Stimulated activated CD8-positive, alpha-beta memory T cell treated with anti-CD3 and anti-CD28 coated beads, Interleukin-12 subunit alpha, Interleukin-12 subunit beta, amount 100 ng/mL, for 24 hours (primary cell): Measurements from ENCODE around the gene FEV.

Experiments used
- DNase-seq: peaks from one replicate; pipeline ENCODE4 v3.0.0-alpha.2; 2020; ENCODE audit errors: extremely low read depth

Gene FEV

DNA sequence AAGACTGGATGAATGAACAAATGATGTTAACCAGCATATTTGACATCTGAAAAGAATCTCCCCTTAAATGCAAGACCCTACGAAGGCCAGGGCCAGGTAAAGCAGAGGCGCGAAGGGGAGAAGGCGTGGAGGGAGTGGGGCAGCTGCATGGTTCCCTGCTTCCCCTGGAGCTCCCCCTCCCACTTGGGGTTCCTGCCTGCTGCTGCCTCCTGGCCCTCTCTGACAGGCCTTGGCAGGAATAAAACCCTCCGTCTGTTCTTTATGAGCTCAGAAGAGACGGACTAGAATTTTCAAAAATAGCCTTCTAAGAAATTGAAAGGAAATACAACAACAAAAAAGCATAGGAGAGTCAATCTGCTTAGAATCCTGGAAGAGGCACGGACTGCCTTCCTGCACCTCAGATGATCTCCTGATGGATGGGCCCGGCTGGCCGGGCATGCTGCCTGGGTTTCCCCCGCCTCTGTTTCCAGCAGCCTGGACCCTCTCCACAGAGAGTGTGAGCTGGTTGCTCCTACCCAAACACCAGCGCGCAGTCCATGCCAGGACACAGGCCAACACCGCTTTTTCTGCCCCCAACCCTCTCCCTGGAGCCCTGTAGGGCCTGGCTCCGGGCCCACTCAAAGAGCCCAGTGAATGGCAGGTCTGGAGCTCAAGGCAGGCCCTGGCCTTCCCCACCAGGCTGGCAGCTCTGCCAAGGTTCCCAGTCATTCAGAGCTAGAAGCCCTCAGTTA, 32.4 kb upstream of the FEV start:
- no peak for DNase-seq

- no peak for DNase-seq
Measured at GRCh38 chr2:219016721-219017120, 31.7 kb upstream of the FEV start.

DNA sequence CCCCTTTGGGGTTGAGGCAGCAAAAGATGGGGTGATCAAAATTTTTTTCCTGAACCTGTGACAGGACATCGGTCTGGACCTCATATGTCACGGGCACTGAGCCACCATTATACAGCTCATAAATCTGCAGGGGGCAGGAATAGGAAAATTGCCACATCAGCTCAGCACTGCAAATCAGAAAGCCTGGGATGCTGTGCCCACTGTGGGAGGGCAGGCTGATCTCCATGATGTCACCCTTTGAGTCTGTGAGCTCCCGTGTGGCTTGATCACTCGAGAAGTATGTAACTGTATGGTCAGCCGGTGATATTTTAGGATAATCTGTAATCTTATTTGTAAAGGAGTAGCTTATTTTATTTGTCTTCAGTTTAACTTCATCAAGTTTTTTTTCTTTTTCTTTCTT, 25.9 kb upstream of the FEV start:
- DNase-seq = no peak

DNA sequence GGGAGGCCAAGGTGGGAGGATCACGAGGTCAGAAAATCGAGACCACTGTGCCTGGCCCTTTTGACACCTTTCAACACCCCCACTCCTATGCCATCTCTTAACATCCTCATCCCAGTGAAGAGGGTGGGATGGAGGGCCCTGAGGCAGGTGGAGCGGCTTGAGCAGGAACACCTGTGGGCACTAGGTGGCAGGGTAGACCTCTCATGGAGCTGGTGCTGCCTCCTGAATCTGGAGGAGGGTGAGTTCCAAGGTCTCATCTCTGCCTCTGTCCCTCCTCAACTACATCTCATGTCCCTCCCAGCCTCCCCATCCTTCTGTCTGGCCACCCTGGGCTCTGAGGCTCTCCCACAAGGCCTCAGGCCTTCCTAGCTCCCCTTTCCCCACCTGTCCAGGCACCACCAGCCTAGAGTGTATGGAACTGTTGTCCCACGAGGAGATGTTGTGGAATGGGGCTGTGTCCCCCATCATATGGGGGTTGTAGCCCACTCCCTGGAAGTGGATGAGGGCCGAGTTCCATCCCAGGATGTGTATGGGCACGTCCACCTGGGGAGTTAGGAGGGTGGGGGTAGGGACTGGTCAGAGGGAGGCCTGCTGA, 25.3 kb upstream of the FEV start:
- no peak for DNase-seq

DNA sequence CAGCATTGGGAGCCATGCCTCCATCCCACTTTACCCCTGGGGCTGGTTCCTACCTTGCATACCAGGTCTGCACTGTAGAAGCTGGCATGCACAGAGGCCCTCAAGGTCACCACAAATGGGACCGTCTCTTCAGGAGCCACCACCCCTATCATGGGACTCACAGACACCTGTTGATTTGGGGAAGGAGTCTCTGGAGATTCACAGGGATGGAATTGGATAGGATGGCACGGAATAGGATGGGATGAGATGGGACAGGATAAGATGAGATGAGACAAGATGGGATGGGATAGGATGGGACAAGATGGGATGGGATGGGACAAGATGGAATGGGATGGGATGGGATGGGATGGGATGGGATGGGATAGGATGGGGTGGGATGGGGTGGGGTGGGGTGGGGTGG, 24.3 kb upstream of the FEV start:
- no peak for DNase-seq

- no peak for DNase-seq
Measured at GRCh38 chr2:219003979-219004378, 19.0 kb upstream of the FEV start.

DNA sequence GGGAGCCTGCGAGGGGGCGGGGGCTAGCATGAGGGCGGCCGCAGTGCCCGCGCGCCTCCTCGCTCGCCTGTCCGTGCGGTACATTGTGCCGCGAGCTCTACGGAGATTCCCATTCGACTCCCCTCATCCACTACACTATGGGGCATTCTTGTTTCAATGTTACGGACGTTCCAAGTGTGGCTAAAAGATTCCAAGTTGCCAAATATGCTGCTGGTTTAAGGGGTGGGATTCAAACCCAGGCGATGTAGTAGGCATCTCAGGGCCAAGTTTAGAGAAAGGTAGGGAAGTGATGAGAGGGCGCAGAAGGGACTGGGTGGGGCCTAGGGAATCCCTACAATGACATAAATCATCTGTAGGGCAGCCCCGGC, 18.3 kb upstream of the FEV start:
- no peak for DNase-seq

DNA sequence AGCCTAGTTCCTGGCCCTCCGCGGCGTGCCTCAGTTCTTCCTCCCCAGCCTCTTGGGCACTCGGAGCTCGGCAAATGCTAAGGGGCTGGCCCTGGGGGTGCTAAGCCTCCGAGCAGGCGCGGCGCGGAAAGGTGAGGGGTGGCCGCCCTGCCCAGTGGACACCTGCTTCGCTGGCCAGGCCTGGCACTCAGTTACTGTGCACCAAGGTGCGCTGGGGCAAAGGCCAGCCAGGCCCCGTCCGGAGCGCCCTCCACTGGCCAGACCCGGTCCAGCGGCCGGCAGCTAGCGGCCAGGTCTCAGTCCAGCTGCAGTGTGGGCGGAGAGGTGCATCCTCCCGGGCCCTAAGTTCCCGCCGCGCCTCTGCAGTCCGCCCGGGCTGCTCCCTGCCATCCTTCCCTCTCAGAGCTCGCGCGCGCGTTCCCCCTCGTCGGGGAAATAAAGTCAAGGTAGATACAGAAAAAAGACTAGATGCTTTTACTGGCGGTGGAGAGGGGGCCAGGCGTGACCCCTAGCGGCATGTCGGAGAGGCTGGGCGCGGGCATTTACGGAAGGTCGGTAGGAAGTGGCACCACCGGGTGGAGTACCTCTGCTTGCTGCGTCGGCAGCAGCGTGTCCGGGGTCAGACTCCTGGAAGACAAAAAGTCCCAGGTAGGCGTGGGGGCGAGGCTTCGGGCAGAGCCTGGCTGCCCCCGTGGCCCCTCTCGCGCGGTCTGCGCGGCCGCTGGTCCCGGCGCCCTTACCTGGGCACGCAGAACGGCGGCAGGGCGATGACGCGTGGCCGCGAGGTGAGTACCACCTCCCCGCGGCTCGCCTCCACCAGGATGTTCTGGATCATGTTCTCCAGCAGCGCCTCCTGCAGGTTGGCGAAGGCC, 17.6 kb upstream of the FEV start:
- no peak for DNase-seq

DNA sequence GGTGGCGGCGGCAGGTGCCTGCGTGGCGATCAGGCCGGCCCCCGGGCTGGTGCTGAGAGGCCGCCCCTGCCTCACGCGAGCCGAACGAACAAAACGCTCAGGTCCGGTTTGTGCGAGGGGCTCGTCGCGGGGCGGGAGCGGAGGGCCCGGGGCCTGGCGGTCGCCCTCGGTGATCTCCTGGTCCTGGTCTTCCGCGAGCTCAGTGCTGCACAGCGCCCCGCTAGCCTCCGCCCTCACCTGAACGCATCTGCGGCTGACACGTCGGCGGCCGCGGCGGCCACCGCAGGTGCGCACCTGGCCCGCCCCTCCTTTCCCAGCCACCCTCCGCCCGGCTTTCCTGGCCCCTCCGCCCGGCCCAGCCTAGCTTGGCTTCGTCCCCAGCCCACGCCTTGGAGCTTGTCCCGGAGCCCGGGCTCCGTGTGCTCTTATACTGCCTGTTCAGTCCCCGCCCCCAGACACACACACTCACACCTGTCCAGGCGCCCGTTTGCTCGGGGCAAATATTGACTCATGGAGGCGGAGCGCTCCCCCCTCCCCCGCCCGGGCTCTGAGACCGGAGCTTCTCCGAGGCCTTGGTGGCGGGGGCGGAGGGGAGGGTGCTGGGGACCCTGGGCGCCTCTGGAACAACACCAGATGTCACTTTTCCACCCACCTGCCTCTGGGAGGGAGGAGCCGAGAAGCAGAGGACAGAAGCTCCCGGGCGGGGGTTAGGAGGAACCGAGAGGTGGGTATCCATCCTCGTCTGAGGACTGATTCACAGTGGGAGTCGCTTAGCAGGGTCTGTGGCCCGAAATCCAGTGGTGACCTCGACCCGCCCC, 16.8 kb upstream of the FEV start:
- no peak for DNase-seq

GRCh38 chr2:219001100-219001576, 16.2 kb upstream of the FEV start:
- no peak for DNase-seq

DNA sequence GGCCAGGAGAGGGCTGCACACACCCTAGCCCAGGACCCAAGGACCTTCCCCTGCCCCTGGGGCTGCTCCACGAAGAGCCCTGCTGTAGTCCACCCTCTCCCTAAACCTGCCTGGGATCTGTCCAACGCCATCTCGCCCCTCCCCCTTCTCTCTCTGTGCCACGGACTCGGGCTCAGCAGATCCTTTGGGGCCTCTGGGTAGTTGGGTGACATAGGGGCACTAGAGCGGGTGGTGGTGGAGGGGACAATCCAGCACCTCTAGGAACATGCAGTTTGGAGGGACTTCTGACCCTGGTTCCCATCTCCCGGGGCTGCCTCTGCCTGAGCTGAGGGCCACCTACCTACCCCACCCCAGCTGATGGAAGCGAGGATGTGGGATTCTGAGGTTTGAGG, 15.6 kb upstream of the FEV start:
- no peak for DNase-seq

DNA sequence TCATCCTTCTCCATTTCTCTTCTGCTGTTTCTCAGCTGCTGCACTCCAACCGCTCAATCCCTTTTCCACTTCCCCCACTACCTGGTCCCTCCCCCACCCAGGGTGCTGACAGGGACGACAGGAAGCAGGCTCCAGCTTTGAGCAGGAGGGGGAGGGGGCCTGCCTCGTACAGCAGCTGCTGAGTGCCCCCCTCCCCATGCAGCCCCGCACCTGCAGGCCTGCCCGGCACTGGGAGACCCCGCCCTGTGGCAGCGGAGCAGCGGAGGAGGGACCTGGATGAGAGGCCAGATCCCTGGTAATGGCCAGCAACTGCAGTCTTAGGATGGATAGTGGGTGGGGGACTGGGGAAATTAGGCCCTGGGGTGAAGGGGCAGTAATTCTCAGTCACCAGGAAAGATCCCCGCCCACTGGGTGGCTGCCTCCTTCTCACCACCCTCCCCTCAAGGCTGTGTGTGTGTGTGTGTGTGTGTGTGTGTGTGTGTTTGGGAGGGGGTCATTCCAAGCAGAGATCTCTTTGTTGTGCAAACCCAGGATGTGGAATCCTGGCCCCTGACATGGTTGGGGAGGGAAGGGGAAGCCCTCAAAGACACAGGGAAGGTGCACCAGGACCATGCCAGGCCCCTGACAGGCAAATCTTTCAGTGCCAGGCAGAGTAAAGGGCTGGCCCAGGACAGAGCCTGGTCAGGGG, 15.0 kb upstream of the FEV start:
- DNase-seq = no peak

DNA sequence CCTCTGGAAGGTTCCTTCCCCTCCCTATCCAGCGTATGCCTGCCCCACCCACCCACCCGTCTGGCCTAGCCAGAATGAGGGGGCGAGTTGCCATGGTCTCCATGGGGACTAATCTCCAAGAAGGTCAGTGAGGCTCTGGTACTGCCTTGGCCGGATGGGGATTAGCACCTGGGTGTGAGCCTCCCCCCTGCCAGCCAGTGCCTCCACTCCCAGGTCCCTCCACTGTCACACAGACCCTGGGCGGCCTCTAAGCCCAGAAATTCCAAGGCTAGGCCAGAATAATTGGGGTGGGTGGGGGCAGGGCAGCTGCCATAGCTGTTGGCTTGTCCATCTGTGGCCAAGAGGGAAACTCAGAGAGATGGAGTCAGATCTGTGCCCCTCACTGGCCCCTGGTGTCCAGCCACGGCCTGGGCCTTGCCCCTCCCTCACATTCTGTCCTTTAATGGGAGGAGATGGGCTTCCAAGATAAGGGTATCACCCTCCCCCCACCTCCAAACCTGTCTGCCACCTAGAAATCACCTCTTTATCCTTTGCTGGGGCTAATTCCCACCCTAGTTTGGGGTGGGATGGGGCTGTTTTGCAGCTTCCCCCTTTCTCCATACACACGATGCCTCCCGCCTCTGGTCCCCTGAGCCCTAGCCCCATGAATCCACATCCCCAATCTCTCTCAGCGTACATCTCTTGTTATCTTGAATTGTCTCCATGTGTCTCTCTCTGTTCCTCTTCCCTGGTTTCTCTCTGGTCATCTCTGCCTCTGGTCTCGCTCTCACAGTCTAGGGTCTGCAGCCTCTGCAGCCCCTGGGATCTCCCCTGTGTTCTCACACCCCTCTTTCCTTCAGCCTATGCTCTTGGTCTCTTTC, 14.3 kb upstream of the FEV start:
- DNase-seq = no peak

DNA sequence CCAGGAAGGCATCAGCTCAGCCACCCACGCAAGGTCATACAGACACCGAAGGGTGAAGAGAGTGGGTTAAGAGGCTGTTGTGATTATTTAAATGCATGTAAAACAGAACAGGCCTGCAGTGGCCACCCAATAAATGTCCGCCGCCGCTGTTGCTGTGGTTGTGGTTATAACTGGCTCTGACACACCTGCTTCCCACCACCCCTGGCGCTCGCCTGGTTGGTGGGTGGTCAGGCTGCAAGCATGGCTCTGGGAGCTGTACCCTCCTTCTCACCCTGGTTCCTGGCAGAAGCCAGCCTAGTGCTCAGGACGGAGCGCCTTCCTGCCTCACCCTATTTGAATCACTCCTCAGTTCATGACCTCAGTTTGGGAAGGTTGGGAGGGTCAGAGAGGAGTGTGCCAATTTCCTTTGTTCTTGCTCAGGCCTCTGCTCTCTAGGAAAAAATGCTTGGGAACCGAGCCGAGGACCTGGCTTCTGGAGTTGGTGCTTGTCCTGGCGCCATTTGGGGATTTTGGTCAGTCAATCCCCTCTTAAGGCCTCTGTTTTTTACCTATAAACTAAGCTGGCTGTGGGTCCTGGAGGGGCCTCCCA, 13.5 kb upstream of the FEV start:
- DNase-seq = no peak

GRCh38 chr2:218997731-218998130, 12.7 kb upstream of the FEV start:
- no peak for DNase-seq

GRCh38 chr2:218996937-218997336, 12.0 kb upstream of the FEV start:
- no peak for DNase-seq

- DNase-seq = peak; percentile 55
Measured at GRCh38 chr2:218995972-218996711, 11.2 kb upstream of the FEV start.

DNA sequence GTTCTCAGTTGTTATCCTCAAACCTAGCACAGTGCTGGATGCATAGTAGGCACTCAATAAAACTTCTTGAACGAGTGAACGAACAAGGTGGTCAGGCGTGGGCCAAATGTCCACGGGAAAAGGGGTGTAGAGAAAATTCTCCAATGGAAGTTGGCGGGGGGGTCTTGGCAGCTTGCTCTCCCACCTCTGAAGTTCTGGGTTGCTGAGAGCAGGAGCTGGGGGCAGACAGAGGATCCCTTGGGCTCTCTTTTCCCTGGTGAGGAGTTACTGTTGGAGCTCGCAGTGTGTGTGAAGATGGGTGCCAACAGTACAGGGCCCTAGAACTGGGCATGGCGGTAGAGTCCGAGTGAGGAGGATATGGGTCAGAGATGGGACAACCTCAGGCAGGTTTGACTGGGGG, 10.6 kb upstream of the FEV start:
- DNase-seq = no peak
